Choroid plexus epithelial cell (primary cell): ENCODE measurements around the gene RELL1.

Experiments
- DNase-seq: peaks from one replicate; pipeline ENCODE4 v3.0.0-alpha.2; 2010; ENCODE audit warnings: low read depth
- H3K4me3 ChIP-seq: 2 replicates; pipeline ENCODE4 v1.5.1; 2011; ENCODE audit warnings: low read depth, mild to moderate bottlenecking, control low read depth, low read length, moderate library complexity
- CTCF ChIP-seq: conservative IDR thresholded peaks from 2 replicates; pipeline ENCODE4 v1.5.1; 2011; ENCODE audit warnings: low read depth, mild to moderate bottlenecking, control low read depth, inconsistent platforms, low read length, moderate library complexity

The RELL1 gene

GRCh38 chr4:37685161-37685822 is 884 bp downstream of the RELL1 start:
- peak; percentile 4 for TF ChIP-seq CTCF

GRCh38 chr4:37684154-37684553 is 2.0 kb downstream of the RELL1 start:
- TF ChIP-seq CTCF, result no peak

More at GRCh38 chr4:37685161-37685822, 884 bp downstream of the RELL1 start:
- H3K4me3 ChIP-seq, result peak overlapping the region; percentile 91
- peak; percentile 50 for DNase-seq

GRCh38 chr4:37682701-37683401 is 3.3 kb downstream of the RELL1 start:
- peak; percentile 32 for DNase-seq
- no peak overlapping the region for H3K4me3 ChIP-seq
- TF ChIP-seq CTCF, result peak; percentile 34

More at GRCh38 chr4:37684154-37684553, 2.0 kb downstream of the RELL1 start:
- no peak overlapping the region for H3K4me3 ChIP-seq
- no peak for DNase-seq

DNA sequence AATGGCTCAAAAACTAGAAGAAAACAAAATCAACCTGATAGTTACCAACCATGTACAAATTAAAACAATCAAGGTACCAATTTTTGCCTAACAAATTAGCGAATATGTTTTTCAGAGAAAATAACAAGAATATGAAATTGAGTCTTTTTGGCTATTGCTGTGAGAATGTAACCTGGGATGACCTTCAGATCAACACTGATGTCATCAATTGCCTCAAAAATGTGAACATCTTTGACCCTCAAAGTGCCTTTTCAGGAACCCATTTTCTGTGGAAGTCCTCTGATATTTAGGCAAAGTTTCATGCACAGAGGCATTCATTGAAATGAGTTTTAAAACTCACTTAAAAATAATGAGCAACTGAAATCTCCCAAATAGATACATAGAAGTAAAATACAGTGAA is 6.1 kb downstream of the RELL1 start:
- no peak overlapping the region for H3K4me3 ChIP-seq
- no peak for TF ChIP-seq CTCF
- DNase-seq, result no peak

GRCh38 chr4:37679301-37679700 is 6.9 kb downstream of the RELL1 start:
- no peak for DNase-seq

DNA sequence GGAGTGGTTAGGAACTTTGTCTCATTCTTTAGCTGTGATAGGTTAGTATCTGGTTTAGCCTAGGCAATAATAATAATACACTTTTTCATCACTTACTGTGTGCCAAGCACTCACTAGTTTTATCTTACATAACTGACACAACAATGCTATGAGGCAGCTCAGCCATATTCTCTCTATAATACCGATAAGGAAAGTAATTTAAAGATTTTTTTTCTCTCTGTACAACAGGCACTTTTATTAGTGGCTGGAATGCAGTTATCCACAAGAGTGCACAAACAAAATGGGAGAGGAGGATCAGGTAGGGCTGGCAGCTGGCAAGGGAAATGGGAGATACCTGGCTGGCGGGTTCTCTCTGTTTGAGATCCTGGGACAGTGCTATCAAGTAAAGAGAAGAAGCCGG is 7.6 kb downstream of the RELL1 start:
- H3K4me3 ChIP-seq, result no peak overlapping the region
- DNase-seq, result peak; percentile 59
- TF ChIP-seq CTCF, result no peak

More at GRCh38 chr4:37679301-37679700, 6.9 kb downstream of the RELL1 start:
- no peak overlapping the region for H3K4me3 ChIP-seq
- TF ChIP-seq CTCF, result no peak
